Hippocampal formation (tissue), 2 donors: ENCODE measurements around the gene PDIA2.
"Not testable (repeated sequence)": the region's sequence is repeated elsewhere in the genome, so short reads cannot be mapped to it uniquely, and the experiment has no call there.

Experiments
- DNase-seq, 2 donors: peaks; one replicate each; lab custom pipeline; 2025; lab: John Stamatoyannopoulos, UW

PDIA2 gene

GRCh38 chr16:283033-283805, at the start of gene PDIA2:
Gene PDIA2, plus strand, starts transcription at chr16:283164. Its CDS starts 6 bp downstream, at chr16:283170.
- peak in 1 of 2 donors; percentile 37 for DNase-seq

- DNase-seq, result peak; percentile 81 to 90
Measured at GRCh38 chr16:234468-235305, 48.3 kb upstream of the PDIA2 start, which contains the start of gene FAM234A. Gene FAM234A, plus strand, starts transcription at chr16:234821. Its CDS starts 19,593 bp downstream, at chr16:254414.

GRCh38 chr16:239948-240277, 43.1 kb upstream of the PDIA2 start:
- peak; percentile 21 to 33 for DNase-seq

- DNase-seq, result no peak
Measured at GRCh38 chr16:240559-240958, 42.4 kb upstream of the PDIA2 start.

GRCh38 chr16:242281-242680, 40.7 kb upstream of the PDIA2 start:
- DNase-seq, result no peak

- no peak for DNase-seq
Measured at GRCh38 chr16:243348-243747, 39.6 kb upstream of the PDIA2 start.

- no peak for DNase-seq
Measured at GRCh38 chr16:245105-245504, 37.9 kb upstream of the PDIA2 start.

- DNase-seq, result no peak
Measured at GRCh38 chr16:247027-247426, 35.9 kb upstream of the PDIA2 start.

- no peak for DNase-seq
Measured at GRCh38 chr16:249431-249830, 33.5 kb upstream of the PDIA2 start.

- no peak for DNase-seq
Measured at GRCh38 chr16:252366-253337, 30.3 kb upstream of the PDIA2 start.

GRCh38 chr16:253833-254232, 29.1 kb upstream of the PDIA2 start:
- DNase-seq, result no peak

- no peak for DNase-seq
Measured at GRCh38 chr16:254461-254860, 28.5 kb upstream of the PDIA2 start.

GRCh38 chr16:255183-255582, 27.8 kb upstream of the PDIA2 start:
- no peak for DNase-seq

GRCh38 chr16:258091-258490, 24.9 kb upstream of the PDIA2 start:
- not testable (repeated sequence) for DNase-seq

- DNase-seq, result no peak
Measured at GRCh38 chr16:259226-259625, 23.7 kb upstream of the PDIA2 start.

GRCh38 chr16:259814-260253, 23.1 kb upstream of the PDIA2 start:
- no peak for DNase-seq

- no peak for DNase-seq
Measured at GRCh38 chr16:260326-260725, 22.6 kb upstream of the PDIA2 start.

GRCh38 chr16:261031-261691, 21.8 kb upstream of the PDIA2 start:
- DNase-seq, result no peak

GRCh38 chr16:262121-262745, 20.7 kb upstream of the PDIA2 start:
- DNase-seq, result no peak

- no peak for DNase-seq
Measured at GRCh38 chr16:263182-263774, 19.7 kb upstream of the PDIA2 start.
